ENCODE results near the gene TRIM5.
"Not testable (repeated sequence)": the region's sequence is repeated elsewhere in the genome, so short reads cannot be mapped to it uniquely, and the experiment has no call there.

The TRIM5 gene

DNA sequence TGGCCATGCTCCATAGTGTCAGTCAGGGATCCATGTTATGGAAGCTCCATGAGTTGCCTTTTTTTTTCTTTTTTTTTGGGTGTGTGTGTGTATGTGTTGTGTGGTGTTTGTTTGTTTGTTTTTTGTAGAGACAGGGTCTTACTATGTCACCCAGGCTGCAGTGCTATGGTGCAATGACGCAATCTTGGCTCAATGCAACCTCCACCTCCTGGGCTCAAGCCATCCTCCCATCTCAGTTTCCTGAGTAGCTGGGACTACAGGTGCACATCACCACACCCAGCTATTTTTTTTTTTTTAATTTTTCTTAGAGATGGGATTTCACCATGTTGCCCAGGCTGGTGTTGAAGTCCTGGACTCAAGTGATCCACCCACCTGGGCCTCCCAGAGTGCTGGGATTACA, 3.6 kb upstream of the TRIM5 start:
- DNase-seq (ENCODE audit: low spot score): no peak

DNA sequence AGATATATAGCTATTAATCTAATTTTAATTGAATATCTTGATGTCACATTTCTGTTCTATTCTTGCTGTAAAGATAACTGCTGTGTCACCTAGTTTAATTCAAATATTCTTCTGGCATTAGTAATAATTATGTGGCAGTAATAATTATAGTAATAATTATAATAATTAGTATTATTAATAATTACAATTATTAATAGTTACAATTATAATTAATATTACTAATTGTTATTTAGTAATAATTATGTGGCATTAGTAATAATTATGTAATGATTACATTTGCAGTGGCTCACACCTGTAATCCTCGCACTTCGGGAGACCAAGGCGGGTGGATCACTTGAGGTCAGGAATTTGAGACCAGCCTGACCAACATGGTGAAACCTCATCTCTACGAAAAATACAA, 1.6 kb upstream of the TRIM5 start:
- DNase-seq (ENCODE audit: low spot score): no peak

DNA sequence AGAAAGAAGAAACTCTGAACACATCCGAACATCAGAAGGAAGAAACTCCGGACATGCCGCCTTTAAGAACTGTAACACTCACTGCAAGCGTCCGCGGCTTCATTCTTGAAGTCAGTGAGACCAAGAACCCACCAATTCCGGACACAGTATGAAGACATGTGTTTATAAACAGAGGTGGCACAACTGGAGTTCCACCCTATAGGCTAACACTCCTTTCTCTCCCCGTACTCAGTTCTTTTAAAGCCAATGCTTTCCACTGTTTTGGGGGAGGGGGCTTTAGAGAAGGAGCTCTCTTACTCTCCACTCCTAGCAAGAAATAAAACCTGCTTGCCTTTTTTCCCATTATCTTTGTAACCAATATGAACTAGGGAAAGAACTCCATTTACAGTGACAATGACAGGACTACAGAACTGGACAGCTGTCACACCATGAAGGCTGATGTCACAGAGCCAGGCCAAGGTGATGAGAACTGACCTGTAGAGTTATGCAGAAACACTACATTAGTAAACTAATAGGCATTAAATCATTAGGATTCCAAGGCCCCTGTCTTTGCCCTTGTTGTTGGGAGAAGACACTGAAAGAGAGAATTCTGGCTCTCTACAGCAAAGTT, 733 bp downstream of the TRIM5 start:
- no peak for DNase-seq (ENCODE audit: low spot score)

DNA sequence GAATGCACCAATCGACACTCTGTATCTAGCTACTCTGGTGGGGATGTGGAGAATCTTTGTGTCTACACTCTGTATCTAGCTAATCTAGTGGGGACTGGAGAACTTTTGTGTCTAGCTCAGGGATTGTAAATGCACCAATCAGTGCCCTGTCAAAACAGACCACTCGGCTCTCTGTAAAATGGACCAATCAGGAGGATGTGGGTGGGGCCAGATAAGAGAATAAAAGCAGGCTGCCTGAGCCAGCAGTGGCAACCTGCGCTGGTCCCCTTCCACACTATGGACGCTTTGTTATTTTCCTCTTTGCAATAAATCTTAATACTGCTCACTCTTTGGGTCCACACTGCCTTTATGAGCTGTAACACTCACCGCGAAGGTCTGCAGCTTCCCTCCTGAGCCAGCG, 1.3 kb downstream of the TRIM5 start:
- not testable (repeated sequence) for DNase-seq (ENCODE audit: low spot score)

DNA sequence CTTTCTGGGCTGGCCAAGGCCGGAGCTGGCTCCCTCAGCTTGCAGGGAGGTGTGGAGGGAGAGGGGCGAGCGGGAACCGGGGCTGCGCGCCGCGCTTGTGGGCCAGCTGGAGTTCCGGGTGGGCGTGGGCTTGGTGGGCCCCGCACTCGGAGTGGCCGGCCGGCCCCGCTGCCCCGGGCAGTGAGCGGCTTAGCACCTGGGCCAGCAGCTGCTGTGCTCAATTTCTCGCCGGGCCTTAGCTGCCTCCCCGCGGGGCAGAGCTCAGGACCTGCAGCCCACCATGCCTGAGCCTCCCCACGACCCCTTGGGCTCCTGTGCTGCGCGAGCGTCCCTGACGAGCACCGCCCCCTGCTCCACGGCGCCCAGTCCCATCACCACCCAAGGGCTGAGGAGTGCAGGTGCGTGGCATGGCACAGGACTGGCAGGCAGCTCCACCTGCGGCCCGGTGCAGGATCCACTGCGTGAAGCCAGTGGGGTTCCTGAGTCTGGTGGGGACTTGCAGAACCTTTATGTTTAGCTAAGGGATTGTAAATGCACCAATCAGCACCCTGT, 1.9 kb downstream of the TRIM5 start:
- DNase-seq (ENCODE audit: low spot score): not testable (repeated sequence)

DNA sequence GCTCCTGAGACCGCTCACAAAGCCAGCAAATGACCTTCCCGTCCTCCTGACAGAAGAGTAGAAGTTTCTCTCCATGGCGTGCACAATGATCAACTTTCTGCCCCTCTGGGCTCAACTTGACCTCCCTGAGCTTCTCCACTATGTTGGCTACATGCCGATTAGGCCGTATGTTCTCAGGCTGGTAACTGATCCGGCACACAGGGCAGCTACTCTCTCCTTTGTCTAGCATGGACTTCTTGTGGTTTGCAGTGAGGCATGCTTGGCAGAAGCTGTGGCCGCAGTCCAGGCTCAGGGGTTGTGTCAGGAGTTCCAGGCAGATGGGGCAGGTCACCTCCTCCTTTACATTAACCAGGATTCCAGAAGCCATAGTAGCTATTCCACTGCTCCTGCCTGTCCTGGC, 5.1 kb downstream of the TRIM5 start:
- no peak for DNase-seq (ENCODE audit: low spot score)

DNA sequence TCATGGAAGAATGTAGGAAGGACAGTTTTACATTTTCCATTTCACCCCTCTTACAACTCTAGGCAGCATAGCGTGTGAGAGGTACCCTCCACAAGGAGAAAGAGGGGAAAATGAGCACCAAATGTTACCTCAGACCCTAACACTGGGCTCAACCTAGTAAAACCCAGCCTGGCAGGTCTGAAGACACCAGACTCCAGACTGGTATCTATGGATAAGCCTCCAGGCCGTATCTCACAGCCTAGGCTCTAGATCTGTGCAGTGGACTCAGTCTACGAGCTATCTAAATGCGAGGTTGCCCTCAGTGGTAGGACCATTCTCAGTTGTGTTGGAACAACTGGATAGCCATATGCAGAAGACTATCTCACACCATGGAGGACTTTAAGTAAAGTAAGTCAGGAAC, 10.5 kb downstream of the TRIM5 start:
- no peak for DNase-seq (ENCODE audit: low spot score)

DNA sequence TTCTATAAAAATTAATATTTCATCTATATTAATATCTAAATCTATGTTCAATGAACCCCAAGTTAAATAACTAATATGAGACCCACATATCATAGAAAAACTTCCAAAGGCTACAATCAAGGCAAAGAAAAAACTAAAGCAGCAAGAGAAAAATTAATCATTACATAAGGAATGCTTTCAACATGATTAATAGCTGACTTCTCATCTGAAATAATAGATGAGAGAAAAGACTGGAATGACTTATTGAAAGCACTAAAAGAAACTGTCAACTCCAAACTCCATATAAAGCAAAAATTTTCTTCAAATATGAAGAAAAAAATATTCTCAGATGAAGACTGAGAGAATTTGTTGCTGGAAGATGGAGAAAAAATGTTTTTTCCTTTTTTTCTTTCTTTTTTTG, 13.0 kb downstream of the TRIM5 start:
- DNase-seq (ENCODE audit: low spot score): no peak

DNA sequence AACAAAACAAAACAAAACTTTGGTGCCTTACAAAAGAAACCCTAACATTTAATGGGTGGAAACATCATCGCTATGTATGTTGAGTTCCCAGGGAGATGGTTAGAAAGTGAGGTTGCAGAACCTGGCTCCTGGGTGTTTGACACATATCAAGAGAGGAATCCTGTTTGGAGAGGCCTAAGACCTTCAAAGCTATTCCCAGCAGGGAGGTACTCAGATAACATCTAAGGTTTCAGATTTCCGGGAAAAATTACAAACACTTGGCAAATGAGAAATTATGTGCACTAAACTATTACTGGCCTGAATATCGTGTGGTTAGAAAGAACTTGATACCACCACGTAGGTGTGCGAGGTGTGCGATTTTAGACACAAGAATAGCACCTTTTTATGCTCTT, 18.5 kb downstream of the TRIM5 start:
- no peak for DNase-seq (ENCODE audit: low spot score)

DNA sequence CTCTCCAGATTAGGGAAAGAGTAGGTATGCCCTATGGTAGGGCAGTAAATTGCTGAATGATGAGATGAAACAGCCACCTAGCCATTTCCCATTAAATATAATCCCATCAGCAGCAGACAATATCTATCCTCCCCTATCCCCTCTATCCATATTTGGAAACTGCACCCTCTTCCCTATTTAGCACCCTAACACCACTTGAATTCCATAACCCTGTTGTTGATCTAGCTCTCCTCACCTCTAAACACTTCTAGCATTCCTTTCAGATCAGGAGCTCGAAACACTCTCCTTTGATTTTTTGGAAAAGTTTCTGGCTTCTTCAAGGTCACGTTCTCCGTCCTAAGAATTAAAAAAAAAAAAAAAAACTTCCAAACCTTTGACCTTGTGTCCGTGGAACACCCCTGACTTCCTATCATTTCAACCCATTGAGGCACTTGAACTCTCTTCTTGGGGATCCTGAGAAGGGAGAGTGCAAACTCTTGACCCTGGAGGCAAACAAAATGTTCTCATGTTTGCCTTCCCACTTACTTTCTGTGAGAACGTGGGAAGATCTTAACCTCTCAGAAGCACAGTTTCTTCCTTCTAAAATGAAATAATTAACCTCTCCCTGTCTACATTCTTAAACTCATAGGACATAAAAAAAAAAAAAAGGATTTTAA, 19.0 kb downstream of the TRIM5 start:
- DNase-seq (ENCODE audit: low spot score): no peak

DNA sequence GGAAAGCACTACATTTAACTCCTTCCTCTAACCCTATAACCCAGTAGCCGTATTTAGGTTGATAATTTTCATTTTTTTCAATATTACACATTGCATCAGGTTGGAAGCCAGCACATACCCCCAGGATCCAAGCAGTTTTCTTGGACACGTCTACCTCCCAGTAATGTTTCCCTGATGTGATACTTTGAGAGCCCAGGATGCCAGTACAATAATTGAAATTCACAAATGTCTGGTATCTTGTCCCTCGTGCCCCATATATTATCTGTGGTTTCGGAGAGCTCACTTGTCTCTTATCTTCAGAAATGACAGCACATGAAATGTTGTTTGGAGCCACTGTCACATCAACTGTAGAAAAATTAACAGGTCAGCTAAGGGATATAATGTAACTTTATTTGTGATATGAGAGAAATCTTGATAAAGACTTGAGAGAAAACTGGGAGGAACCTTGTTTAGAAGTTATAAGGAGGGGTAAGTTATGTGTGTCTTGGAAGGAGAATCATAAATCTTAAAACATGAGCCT, 19.8 kb downstream of the TRIM5 start:
- DNase-seq (ENCODE audit: low spot score): no peak

DNA sequence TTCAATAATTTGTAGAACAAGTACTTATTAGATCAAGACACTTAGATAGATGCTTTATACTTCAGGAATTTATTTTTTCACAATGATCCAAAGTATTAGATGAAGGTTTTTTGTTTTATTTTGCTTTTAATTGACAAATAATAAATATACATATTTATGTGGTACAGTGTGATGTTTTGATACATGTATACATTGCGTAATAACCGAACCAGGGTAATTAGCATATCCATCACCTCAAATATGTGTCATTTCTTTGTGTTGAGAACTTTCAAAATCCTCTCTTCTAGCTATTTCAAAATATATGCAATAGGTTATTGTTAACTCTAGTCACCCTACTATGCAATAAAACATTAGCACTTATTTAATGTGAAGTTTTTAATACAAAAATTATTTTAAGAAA, 21.4 kb downstream of the TRIM5 start:
- DNase-seq (ENCODE audit: low spot score): no peak

DNA sequence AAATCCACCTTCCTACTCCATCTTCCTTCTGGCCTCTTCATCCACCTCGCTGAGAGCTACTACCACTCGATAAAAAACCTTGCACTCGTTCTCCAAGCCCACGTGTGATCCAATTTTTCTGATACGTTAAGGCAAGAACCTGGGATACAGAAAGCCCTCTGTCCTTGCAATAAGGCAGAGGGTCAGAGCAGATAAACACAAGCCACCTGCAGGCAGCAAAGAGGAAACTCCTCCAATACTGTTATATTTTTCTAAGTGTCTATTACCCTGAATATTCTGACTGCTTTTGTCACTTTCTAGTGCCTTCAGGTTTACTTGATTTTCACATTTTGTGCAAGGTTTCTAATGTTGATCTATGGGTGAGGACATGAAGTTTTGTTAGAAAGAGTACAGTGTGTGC, 26.6 kb downstream of the TRIM5 start:
- DNase-seq (ENCODE audit: low spot score): no peak

DNA sequence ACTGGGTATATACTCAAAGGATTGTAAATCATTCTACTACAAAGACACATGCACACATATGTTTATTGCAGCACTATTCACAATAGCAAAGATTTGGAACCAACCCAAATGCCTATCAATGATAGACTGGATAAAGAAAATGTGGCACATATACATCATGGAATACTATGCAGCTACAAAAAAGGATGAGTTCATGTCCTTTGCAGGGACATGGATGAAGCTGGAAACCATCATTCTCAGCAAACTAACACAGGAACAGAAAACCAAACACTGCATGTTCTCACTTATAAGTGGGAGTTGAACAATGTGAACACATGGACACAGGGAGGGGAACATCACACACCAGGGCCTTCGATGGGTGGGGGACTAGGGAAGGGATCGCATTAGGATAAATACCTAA, 27.9 kb downstream of the TRIM5 start:
- DNase-seq (ENCODE audit: low spot score): not testable (repeated sequence)

DNA sequence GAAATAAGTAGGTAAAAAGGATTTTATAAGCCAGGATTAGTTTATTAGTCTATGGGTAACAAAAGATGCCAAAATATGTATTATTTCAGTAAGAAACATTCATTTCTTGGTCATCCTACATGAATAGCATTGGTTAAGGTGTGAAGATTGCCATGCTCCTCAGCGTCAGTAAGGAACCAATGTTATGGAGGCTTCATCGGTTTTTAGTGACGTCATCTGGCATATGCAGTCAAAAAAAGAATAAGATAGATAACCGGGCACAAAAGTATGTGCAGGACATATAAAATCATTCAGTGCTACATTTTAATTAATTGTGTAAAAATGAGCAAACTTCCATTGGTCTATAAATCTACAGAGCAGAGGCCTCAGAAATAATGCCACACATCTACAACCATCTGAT, 29.4 kb downstream of the TRIM5 start:
- DNase-seq (ENCODE audit: low spot score): no peak

DNA sequence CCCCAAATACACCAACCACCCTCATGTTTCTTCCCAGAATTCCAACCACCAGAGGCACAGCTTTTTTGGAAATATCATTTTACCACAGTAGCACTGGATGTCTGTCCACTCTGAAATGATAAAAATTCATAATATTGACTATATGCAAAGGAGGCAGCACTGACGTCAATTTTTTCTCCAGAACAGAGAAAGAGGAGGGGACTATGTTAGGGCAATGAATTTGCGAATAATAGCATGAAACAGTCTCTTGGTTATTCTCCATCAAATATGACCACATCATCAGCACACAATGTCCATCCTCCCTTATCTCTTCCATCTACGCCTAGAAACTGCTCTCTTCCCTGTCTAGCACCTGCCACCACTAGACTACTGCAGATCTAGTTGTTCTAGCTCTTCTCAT, 38.7 kb downstream of the TRIM5 start:
- no peak for DNase-seq (ENCODE audit: low spot score)

DNA sequence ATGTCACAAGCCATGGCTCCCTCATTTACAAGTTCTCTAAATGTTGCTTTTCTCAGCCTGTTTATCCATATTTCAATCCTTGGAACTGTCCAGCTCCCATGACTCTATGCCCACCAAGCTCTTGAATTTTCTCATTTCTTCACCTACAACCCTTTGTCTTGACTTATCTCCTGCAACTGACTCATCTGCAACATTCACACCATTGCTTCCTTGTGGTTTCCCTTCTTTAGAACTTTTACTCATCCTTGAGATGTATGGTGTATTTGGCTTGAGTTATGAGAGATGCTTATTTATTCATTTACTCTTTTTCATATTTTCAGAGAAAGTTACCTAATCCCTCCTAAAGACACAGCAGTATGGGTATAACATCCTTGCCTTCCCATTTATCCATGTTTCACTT, 41.3 kb downstream of the TRIM5 start:
- DNase-seq (ENCODE audit: low spot score): no peak

DNA sequence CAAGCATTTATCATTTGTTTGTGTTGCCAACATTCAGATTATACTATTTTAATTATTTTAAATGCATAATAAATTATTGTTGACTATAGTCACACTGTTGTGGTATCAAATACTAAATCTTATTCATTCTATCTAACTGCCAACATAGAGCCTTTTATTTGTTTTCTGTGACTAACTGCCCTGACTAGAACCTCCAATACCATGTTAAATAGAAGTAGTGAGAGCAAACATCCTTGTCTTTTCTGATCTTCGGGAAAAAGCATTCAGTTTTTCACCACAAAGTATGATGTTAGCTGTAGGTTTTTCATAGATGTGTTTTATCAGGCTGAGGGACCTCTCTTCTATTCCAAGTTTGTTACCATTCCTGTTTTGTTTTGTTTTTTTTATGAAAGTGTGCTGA, 44.9 kb downstream of the TRIM5 start:
- DNase-seq (ENCODE audit: low spot score): no peak

DNA sequence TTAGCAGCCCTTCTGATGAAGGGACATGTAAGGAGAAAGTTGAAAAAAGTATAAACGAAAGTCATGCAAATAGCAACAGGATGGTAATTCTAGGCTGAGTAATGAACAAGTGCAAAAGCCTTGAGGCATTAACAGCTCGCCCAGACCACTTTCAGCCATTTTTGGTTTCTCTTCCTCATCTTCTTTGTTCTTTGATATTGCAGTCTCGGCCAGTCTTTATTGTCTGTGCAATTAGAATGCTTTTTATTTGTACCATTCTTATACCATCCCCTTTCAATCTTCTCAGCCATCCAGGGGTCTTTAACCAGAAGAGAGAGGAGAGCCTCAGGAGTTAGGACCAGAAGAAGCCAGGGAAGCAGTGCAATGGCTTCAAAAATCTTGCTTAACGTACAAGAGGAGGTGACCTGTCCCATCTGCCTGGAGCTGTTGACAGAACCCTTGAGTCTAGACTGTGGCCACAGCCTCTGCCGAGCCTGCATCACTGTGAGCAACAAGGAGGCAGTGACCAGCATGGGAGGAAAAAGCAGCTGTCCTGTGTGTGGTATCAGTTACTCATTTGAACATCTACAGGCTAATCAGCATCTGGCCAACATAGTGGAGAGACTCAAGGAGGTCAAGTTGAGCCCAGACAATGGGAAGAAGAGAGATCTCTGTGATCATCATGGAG, 52.8 kb downstream of the TRIM5 start:
- DNase-seq (ENCODE audit: low spot score): no peak

DNA sequence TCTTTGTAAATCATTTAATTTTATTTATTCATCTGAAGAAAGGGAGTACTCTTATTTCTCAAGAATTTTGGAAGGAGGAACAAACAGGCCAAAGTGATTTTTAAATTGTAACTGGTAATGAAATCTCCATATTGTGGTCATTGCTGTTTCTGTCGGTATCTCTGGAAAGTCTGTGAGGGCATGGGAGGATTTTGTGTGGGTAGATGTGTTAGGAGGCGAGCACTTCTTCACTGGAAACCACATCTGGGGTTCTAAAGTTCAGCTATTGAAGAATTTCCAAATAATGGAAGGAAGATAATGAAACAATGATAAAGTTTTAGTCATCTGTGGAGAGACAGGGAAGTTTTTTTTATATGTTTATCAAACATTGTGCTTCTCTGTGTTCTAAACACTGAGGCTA, 53.5 kb downstream of the TRIM5 start:
- DNase-seq (ENCODE audit: low spot score): no peak

DNA sequence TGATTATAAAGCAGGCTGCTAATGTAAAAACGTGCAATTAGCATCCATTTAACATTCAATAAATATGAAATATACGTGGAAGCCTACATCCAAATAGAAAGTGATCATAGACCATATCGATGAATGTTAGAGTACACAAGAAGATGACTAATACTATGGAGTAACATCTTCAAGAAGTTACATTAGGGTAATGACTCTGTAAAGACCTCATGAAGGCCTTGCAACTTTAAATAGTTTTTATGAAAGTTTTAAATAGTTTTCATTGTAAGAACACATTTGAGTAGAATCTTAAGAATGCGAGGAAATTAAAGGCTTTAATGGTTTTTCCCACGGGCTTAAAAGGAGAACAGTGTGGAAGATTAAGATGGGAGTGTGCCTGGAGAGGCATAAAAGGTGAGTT, 58.7 kb downstream of the TRIM5 start:
- DNase-seq (ENCODE audit: low spot score): no peak

DNA sequence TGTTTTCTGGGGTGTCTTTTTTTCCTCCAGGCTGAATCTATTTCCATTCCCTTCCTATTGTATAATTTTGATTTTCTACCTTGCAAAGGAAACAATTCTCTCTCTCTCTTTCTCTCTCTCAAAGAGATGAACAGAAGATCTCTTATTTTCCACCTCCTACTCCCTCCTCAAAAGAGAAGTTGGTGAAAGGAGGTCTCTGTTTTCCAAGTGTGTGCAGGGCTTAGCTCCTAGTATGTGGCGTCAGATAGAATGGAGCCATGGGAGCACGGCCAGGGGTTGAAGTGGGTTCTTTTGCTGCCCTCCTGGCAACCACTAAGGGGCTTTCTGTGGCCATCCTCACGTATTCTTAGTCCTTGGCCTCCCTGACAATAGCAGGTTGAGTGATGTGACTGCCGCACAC, 59.6 kb downstream of the TRIM5 start:
- no peak for DNase-seq (ENCODE audit: low spot score)

Data from HuH-7 (cell line).